Measurements from ENCODE around the gene KDM3B.

GRCh38 chr5:138330813-138331448 lies 21.6 kb upstream of the KDM3B start:
- no peak for TF ChIP-seq CTCF (IDR thresholded peaks at IDR 0.05)
- no peak for TF ChIP-seq POLR2A (IDR thresholded peaks at IDR 0.05)
